B cell (primary cell): ENCODE data around the gene ALOX12. TPM values are rescaled to one million over a fixed set of nuclear protein-coding genes. Genes with fewer than 3 reads are reported as not detected.

Experiments
- ATAC-seq: fragments of 200-7000 bp; cut with Tn5 transposase; one replicate; pipeline ENCODE4 v1.10.0; 2021; ENCODE audit warnings: low read depth, mild to moderate bottlenecking, moderate number of reproducible peaks, moderate library complexity
- CTCF ChIA-PET: fragments of 350-600 bp; sonication (Branson Sonifier 250); formaldehyde crosslinking; loops from one replicate; lab custom pipeline; 2021; ENCODE audit warnings: antibody characterized with exemption, inconsistent platforms; lab: Charles Lee
- POLR2A ChIA-PET: fragments of 350-600 bp; sonication (Branson Sonifier 250); formaldehyde crosslinking; loops from one replicate; lab custom pipeline; 2021; ENCODE audit warnings: antibody characterized with exemption; lab: Charles Lee
- DNase-seq: peaks from one replicate; pipeline ENCODE4 v3.0.0; 2013
- H2AFZ ChIP-seq: 2 replicates; pipeline ENCODE4 v1.6.1; 2012; ENCODE audit warnings: mild to moderate bottlenecking, low read depth, low read length; ENCODE audit not compliant: insufficient read depth, poor library complexity, severe bottlenecking
- H3K27ac ChIP-seq, 2 donors: 1 replicate in 1 of 2; 2 replicates in 1 of 2; pipeline ENCODE4 v1.5.1; 2012 to 2013; ENCODE audit warnings: low read length in 2 of 2, mild to moderate bottlenecking in 2 of 2, moderate library complexity in 1 of 2
- H3K27me3 ChIP-seq, 4 experiments: fragments of 200-600 bp in 1 of 4; sonication (generic) in 1 of 4; replicated peaks in 1 of 4; 1 replicate in 2 of 4; 2 replicates in 2 of 4; pipeline versions ENCODE4 v1.6.1 to v1.7.0; 2013 to 2016; ENCODE audit warnings: low read length in 3 of 4, mild to moderate bottlenecking in 2 of 4, mixed read lengths in 1 of 4, moderate library complexity in 1 of 4; ENCODE audit not compliant: insufficient read depth in 4 of 4, control insufficient read depth in 3 of 4; ENCODE audit errors: control extremely low read depth in 1 of 4
- H3K36me3 ChIP-seq, 2 experiments: replicated peaks in 1 of 2; 1 replicate in 1 of 2; 2 replicates in 1 of 2; pipeline versions ENCODE4 v1.6.1 to v1.7.1; 2013; ENCODE audit warnings: low read length in 1 of 2; ENCODE audit not compliant: insufficient read depth in 2 of 2, control insufficient read depth in 1 of 2; ENCODE audit errors: control extremely low read depth in 1 of 2, extremely low read depth in 1 of 2
- H3K4me1 ChIP-seq, 2 donors: fragments of 200-600 bp in 1 of 2; sonication (generic) in 1 of 2; 1 replicate in 1 of 2; 2 replicates in 1 of 2; pipeline versions ENCODE4 v1.5.1 to v1.6.1; 2013 to 2017; ENCODE audit warnings: low read length in 2 of 2; ENCODE audit not compliant: control insufficient read depth in 2 of 2, insufficient read depth in 2 of 2
- H3K4me2 ChIP-seq: replicated peaks from 2 replicates; pipeline ENCODE3; 2012; ENCODE audit warnings: mild to moderate bottlenecking, low read depth, low read length; ENCODE audit not compliant: poor library complexity, severe bottlenecking
- H3K4me3 ChIP-seq, 5 experiments: fragments of 200-600 bp in 1 of 5; sonication (generic) in 1 of 5; 1 replicate in 3 of 5; 2 replicates in 2 of 5; pipeline versions ENCODE4 v1.5.1 to v1.7.0; 2011 to 2016; ENCODE audit warnings: low read length in 4 of 5, mild to moderate bottlenecking in 4 of 5, low read depth in 2 of 5, control low read depth in 1 of 5, moderate library complexity in 1 of 5; ENCODE audit not compliant: insufficient read depth in 1 of 5; ENCODE audit errors: control extremely low read depth in 1 of 5, extremely low read depth in 1 of 5
- H3K79me2 ChIP-seq: fragments of 200-600 bp; sonication (generic); one replicate; pipeline ENCODE4 v1.6.0; 2016; ENCODE audit warnings: low read length; ENCODE audit not compliant: control insufficient read depth, insufficient read depth
- H3K9ac ChIP-seq: fragments of 200-600 bp; sonication (generic); 2 replicates; pipeline ENCODE4 v1.6.1; 2017; ENCODE audit warnings: mild to moderate bottlenecking, low read length, moderate library complexity
- H3K9me3 ChIP-seq, 3 donors: one replicate each; pipeline versions ENCODE4 v1.6.1 to v1.7.1; 2013; ENCODE audit warnings: low read length in 2 of 3; ENCODE audit not compliant: control insufficient read depth in 2 of 3, insufficient read depth in 1 of 3; ENCODE audit errors: control extremely low read depth in 1 of 3
- H4K20me1 ChIP-seq: 2 replicates; pipeline ENCODE4 v1.6.0; 2012; ENCODE audit warnings: mild to moderate bottlenecking, low read length; ENCODE audit not compliant: insufficient read depth, control insufficient read depth, poor library complexity, severe bottlenecking
- H3K27ac Mint-ChIP-seq: one replicate; pipeline ENCODE4 v1.8.0; 2021; ENCODE audit warnings: mixed read lengths
- H3K27me3 Mint-ChIP-seq: one replicate; pipeline ENCODE4 v1.8.0; 2021; ENCODE audit warnings: mixed read lengths
- H3K4me1 Mint-ChIP-seq: one replicate; pipeline ENCODE4 v1.8.0; 2021; ENCODE audit warnings: mixed read lengths
- H3K4me3 Mint-ChIP-seq: one replicate; pipeline ENCODE4 v1.8.0; 2021; ENCODE audit warnings: mixed read lengths
- H3K9me3 Mint-ChIP-seq: one replicate; pipeline ENCODE4 v1.8.0; 2022; ENCODE audit warnings: mixed read lengths; ENCODE audit not compliant: insufficient read depth
- EZH2 ChIP-seq: IDR thresholded peaks from 2 replicates; pipeline ENCODE4 v1.6.1; 2012; ENCODE audit warnings: borderline replicate concordance, low read depth, mild to moderate bottlenecking, moderate library complexity, low read length; ENCODE audit not compliant: insufficient read depth, poor library complexity, severe bottlenecking
- whole genome bisulfite sequencing: methylation state at CpG from one replicate; pipeline ENCODE4 v1.1.5; 2013; ENCODE audit warnings: missing lambda C conversion rate; ENCODE audit not compliant: insufficient coverage; 5-methylcytosine and 5-hydroxymethylcytosine counted together
- intact Hi-C: fragments of 100-400 bp; cut with micrococcal nuclease; formaldehyde crosslinking; loops from one replicate; pipeline ENCODE4 v1.10.0; 2022
- polyA plus RNA-seq: library from polyadenylated mRNA; depleted of rRNA; stranded (reverse); fragments of >200 nt; gene quantifications from 2 replicates; pipeline ENCODE4 v1.2.3, GENCODE V29; 2012
- total RNA-seq, 2 donors: library from RNA; stranded (reverse); fragments of 120-200 nt in 1 of 2; gene quantifications; 1 replicate in 1 of 2; 2 replicates in 1 of 2; pipeline versions ENCODE4 v1.2.3 to v1.2.4, GENCODE V29; 2013 to 2022
- TF ChIP-seq, protein P1 (sequence below): fragments of 200-600 bp; IDR thresholded peaks from one replicate; pipeline ENCODE4 v1.8.0; 2022; ENCODE audit warnings: antibody characterized with exemption, mild to moderate bottlenecking

The ALOX12 gene
- total and polyA plus RNA-seq, 2 donors (not counting 1 experiment from before 2014, with no cell fraction given) = 0.07 TPM; not detected in 1

DNA sequence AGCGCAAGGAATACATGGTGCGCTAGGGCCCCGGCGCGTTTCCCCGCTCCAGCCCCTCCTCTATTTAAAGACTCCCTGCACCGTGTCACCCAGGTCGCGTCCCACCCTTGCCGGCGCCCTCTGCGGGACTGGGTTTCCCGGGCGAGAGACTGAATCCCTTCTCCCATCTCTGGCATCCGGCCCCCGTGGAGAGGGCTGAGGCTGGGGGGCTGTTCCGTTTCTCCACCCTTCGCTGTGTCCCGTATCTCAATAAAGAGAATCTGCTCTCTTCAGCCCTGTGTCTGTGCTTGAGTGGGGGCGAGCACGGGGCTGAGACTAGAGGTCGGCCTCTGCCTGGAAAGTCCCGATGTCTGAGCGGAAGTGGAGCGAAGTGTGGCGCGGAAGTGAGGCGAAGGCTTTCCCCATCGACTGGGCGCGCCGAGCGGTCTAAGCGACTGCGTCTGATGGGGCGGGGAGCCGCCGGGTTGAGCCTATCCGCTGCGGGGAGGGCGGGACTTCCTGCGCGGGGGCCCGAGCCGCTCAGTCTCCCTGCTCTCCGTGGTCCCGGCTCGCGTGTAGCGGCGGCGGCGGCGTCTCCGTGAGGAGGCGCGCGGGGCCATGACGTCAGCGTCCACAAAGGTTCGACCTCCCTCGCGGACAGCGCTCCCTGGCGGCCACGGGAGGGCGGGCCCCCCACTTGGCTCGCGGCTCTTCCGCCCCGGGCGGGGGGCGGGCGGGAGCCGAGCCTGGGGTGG, 18.6 kb downstream of the ALOX12 start:
- Mint-ChIP-seq H3K27me3 (no peaks in the 10 kb centered on the region), H3K4me1 (peaks cover 54% of the 10 kb centered on the region), H3K4me3 (peak overlapping the region; percentile 99), H3K27ac (peak overlapping the region; percentile 100), H3K9me3 (no peaks in the 10 kb centered on the region)
- no peak for TF ChIP-seq EZH2
- TF ChIP-seq, protein P1, sequence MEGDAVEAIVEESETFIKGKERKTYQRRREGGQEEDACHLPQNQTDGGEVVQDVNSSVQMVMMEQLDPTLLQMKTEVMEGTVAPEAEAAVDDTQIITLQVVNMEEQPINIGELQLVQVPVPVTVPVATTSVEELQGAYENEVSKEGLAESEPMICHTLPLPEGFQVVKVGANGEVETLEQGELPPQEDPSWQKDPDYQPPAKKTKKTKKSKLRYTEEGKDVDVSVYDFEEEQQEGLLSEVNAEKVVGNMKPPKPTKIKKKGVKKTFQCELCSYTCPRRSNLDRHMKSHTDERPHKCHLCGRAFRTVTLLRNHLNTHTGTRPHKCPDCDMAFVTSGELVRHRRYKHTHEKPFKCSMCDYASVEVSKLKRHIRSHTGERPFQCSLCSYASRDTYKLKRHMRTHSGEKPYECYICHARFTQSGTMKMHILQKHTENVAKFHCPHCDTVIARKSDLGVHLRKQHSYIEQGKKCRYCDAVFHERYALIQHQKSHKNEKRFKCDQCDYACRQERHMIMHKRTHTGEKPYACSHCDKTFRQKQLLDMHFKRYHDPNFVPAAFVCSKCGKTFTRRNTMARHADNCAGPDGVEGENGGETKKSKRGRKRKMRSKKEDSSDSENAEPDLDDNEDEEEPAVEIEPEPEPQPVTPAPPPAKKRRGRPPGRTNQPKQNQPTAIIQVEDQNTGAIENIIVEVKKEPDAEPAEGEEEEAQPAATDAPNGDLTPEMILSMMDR = peak; percentile 76
- H3K9me3 ChIP-seq = peaks cover 0 to 3% (median 0%) of the 10 kb centered on the region in 3 donors
- ChIA-PET POLR2A (interaction anchor here (0.6 to 2.4 kb wide), 5 partner anchors 8 to 29 kb away, joined by 6 to 15 read pairs (median 9); partner anchors contain the start of genes BCL6B, SLC16A11 and SLC16A13), CTCF (interaction anchor here (1.0 to 2.2 kb wide), 5 partner anchors 11 to 172 kb away, joined by 3 to 10 read pairs (median 5); partner anchors contain the start of gene SLC16A13)
- DNase-seq (peak; percentile 99), ATAC-seq (peak; percentile 81)
- peak overlapping the region; percentile 95 to 100 (median 96) for H3K4me3 ChIP-seq
- H3K27ac ChIP-seq = peak overlapping the region; percentile 97 to 99
- H3K9ac ChIP-seq = peak overlapping the region; percentile 89
- peaks cover 19% of the 10 kb centered on the region for H4K20me1 ChIP-seq
- peaks cover 40 to 59% of the 10 kb centered on the region in 2 donors for H3K4me1 ChIP-seq
- H3K36me3 ChIP-seq = peaks cover 0 to 26% of the 10 kb centered on the region in 2 experiments
- no peaks in the 10 kb centered on the region for H3K27me3 ChIP-seq
- peak overlapping the region; percentile 69 for H2AFZ ChIP-seq
- H3K4me2 ChIP-seq = peak overlapping the region; percentile 86
- peaks cover 55% of the 10 kb centered on the region for H3K79me2 ChIP-seq
- intact Hi-C loops = loop anchor here (1.0 to 10.0 kb wide), 6 partner anchors 8 to 1423 kb away; partner anchors contain the start of genes C17orf100, CD68, KDM6B and MED31
- 1% methylated on average over 61 of the region's 75 CpGs for WGBS
